Activated T-cell treated with anti-CD3 and anti-CD28 coated beads for 48 hours (primary cell): ENCODE measurements around the gene AMOTL1.
"Not testable (repeated sequence)": the region's sequence is repeated elsewhere in the genome, so short reads cannot be mapped to it uniquely, and the experiment has no call there.

Experiments used
- DNase-seq: peaks from one replicate; pipeline ENCODE4 v3.0.0-alpha.2; 2020; ENCODE audit warnings: low read depth

Gene AMOTL1

DNA sequence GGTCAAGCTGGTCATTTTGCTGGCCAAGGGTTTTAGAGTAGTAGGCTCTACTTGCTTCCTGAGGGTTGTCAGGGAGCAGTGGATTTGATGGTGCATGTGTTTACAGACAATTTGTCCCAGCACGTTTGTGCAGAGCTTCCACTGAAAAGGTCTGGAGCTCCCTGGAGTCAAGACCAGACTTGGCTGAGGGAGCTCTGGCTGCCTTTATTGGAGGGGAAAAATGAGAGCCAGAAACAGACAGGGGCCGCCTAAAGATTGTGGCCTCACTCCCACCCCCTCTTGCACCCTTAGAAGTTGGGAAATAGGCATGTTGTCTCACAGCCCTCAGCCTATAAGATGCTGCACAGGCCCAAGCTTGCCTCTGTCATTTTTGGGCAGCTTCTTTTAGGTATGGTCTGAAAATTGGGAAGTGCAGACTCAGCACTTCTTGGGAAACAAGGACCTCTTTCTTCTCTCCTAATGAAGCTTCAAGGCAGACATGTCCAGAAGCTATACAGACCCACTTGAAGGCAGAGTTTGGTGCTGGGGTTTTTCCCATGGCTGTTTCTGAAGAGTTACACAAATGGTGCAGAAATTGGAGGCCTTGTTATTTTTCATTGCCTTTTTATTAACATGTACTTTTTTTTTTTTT is 55.1 kb downstream of the AMOTL1 start:
- DNase-seq, result no peak

DNA sequence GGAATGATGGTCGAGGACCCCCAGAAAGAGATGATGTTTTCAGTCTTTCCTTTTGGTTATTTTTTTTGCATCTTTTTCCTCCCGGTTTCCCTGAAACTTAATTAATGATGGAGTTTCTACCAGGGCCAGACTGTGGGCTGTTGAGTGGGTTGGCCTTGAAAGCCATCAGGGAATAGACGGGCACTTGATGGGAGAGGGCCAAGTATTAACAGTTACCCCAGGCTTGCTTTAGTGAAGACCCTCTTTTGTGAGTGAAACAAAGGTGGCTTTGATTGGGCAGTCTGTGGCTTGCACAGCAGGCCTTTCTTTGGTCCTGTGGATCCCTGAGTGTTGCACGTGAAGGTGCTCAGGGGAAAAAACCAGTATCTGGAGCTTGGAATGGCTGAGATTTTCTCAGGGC is 56.9 kb downstream of the AMOTL1 start:
- no peak for DNase-seq

DNA sequence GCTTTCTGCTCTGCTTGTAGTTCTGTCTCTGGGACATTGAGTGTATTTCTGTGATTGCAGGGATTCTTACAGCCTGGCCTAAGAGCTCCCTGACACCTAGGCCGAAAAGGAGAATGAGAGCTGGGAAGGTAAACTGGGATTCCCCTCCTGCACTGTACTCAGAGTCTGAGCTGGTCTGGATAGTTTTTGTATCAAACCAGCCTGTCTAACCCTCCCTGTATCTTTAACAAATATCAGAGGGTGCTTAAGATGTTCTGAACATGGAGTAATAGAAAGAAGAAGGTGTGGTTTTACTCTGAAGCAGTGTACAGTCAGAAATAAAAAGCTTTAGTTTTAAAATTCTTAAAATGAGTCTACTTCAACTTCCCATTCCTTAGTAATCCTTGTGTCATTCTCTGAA is 57.3 kb downstream of the AMOTL1 start:
- DNase-seq, result no peak

DNA sequence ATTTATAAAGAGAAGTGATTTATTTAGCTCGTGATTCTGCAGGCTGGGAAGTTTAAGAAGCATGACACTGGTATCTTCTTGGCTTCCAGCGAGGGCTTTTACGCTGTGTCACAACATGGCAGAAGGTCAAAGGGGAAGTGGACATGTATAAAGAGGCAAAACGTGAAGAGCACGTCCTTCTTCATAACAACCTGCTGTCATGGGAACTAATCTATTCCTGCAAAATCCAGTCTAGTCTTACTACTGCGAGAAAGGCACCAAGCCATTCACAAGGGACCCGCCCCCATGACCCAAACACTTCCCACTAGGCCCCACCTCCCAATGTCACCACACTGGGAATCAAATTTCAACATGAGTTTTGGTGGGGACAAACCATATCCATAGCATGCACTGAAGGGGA is 58.3 kb downstream of the AMOTL1 start:
- DNase-seq, result no peak

DNA sequence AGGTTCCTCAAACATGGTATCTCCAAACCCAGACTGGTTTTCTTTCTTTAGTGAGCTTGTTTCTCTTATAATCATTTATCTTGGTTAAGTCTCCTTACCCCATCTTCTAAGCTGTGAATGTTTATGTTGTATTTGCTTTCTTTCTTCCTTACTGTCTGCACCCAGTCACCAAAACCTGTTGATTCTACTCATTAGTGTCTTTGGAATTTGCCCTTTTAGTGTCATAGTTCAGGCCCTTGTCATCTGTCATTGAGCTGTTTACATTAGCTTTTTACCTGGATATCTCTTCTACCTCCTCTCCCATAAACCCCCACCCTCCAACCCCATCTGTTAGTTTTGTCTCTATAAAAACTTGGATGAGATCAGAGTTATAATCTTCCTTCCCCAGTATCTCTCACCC is 59.9 kb downstream of the AMOTL1 start:
- DNase-seq, result no peak

DNA sequence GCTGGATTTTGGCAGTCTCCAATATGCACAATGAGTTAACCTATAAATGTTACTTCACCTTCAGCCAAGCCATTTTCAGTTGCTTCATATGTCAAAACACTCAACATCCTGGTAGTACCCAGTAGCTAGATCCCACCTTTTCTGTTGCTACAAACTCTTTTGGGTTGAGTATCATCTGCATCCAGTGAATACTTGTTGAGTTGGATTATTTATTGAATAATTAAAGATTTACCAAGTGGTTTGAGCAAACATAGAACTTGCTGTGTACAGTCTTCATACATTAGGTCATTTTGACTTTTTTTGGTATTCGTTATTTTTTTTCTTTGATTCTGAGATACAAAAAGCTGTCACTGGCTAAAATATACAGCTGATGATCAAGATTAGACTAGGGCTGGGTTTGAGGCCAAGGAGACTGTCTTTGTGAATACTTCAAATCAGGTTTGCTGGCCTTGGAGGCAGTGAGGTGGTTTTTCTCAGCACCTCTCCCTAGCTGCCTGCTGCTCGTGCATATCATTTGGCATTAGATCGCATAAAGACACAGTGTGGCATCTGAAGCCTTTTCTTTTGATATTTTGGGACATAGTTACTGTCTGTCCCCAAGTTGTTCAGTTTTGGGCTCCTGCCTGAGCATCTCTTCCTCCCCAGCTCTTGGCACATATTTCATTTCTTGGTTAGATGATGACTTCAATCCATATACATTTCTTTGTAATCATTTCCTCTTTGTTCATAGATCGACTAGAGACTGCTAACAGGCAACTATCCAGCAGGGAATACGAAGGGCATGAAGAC is 62.8 kb downstream of the AMOTL1 start:
- no peak for DNase-seq

DNA sequence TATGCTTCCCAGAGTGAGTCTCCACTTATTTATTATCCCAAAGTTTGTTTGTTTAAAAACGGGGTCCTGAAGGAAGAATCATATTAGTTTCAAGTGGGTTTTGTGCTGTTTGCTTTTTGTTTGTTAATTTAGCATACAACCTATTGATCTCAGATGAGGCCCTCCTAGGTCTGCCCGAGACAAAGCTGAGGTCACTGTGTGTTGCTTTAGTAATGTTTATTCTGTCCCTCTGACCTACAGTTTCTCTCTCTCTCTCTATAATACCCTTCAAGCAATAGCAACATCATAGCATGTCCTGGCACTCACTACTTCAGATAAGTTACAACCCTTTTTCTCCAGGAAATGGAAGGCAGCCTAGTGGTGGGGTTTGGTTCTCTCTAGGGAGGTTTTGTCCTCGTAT is 63.4 kb downstream of the AMOTL1 start:
- no peak for DNase-seq

DNA sequence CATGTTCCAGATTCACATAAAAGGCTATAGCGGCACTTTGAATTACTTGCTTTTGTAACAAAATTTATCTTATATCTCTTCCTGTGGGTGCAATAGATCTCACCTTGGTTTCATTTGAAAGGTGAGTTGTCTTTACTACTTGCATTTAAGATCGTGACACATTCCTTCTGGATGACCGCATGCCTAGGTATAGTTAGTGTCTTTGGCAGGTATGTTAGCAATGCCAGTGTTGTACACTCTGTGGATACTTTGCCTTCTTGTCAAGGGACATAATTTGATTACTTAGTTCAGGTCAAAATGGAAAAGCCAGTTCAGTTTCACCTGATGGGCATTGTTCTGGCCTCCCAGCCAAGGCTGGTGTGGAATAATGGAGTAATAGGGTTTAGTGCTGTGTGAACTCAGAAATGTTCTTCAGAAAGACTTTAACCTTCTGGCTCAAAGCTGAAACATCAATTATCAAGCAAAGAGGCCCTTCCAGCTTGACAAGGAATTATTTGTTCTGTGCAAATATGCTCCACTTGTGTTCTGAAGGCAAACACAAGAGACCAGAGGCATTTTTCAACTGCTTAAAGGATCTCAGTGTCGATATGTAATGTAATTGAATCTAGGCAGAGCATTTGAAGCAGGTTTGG is 64.6 kb downstream of the AMOTL1 start:
- DNase-seq, result no peak

DNA sequence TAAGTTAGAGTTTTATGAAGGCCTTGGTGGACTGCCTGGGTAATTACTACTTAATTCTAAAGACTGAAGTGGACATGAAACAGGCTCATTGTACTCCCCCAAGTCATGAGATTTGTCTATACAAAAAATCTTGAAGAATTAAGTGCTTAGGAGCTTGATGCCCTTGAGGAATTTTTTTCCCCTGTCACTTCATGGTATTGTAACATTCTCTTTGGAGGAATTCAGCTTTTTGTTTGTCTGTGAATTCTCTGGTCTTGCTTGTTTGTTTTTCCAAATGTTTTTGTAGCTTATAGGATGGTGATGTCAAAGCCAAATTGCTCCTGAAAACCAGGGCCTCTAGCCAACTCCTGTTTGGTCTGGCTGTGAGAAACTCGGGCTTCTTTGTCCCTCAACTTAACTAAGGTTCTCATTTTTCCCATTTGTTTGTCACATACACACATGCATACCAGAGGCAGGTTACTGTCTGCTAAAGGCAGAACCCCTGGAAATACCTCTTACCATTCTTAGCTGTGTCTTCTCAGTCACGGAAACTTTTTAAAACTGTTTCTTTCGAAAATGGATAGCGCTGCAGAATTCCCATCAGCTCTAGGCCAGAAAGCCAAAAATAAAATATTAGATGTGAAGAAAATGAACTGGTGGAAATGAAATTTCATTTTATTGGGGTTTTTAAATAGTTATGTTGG is 66.9 kb downstream of the AMOTL1 start:
- DNase-seq, result no peak

DNA sequence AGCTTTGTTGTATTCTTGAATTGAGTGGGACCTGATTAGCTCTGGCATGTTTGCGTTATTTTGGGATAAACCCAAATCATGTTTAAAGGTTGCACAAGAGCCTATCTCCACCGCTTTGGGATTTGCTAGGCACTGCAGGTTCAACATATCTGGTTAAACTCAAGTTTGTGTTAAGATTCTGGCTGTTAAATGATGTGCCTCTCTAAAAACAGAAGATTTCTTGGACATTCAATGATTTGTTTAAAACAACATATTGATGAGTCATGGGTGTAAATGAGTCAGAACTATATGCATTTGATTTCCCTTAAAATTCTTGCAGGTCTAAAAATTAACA is 67.4 kb downstream of the AMOTL1 start:
- DNase-seq, result no peak

DNA sequence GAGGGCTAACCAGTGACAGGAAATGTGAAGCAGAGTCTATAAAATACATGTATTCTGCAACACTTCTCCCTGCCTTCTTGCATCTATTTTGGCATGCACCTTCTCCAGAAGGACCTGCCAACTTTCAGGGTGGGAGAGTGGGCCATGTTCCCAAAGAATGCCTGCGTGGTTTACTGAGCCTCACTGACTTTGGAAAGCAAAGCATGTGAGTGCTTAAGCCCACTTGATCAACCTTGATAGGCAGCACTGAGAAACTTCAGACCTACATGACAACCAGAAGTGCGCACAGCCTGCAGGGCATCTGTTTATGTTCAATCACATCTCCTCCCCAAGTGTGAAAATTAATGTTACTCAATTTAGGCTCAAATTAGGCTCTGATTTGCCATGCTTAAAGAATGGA is 69.2 kb downstream of the AMOTL1 start:
- no peak for DNase-seq

DNA sequence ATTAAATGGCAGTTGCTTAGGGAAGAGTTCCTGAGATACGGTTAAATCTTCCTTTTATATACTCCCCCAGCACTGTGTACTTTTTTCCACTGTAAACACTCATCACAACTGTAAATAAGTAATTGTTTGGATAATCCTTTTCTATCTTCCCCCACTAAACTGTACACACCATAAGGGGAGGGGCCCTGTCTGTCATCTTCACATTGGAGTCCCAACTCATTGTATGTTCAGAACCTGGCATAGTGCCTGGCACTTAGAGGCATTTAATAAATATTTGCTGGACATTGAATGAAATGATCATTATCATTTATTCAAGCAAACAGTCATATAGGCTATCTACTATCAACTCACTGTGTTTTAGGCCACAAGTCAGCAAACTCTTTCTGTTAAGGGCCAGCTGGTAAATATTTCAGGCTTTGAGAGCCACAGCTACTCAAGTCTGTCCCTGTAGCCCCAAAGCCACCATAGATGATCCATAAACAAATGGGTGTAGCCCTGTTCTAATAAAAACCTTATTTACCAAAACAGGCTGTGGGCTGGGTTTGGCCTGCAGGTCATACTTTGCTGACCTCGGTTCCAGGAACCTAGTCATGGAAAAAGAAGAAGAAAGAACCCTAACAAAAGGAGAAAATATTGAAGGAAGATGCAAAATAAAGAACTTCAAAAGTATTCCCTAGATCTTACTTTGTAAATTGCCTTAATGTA is 70.0 kb downstream of the AMOTL1 start:
- no peak for DNase-seq

DNA sequence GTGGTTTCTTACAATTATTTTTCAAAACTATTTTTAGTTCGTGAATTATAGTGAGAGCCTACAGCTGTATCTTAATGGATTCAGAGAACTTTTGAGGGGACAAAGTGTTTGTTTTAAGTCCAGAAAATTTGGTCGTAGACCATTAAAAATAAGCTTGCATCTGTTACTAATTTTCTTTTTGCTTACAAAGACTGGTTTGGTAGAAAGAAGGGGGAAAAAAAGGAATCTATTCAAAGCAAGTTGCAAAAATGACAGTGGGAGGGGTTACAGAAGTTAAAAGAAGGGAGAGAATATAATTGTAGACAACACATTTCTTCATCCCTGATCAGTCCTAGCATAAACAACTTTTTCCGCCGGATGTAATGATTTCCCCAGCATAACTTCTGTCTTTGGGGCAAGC is 72.1 kb downstream of the AMOTL1 start:
- no peak for DNase-seq

DNA sequence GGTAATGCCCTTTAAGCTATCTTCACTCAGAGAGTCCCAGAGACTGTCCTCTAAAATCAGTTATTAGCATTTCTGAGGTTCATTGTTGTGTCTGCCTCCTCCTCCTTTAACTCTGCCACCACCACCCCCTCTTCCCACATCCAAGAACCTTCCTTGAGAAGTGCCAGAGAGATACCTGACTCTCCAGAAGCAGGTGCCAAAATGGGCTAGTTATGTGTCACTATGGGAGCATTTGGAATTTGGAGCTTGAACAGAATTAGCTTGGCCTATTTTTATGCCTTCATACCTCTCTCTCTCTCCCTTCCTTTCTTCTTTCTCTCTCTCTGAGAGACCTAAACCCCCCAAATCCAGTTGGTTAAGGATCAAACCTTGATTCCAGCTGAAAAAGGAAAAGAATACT is 75.9 kb downstream of the AMOTL1 start:
- DNase-seq, result no peak

DNA sequence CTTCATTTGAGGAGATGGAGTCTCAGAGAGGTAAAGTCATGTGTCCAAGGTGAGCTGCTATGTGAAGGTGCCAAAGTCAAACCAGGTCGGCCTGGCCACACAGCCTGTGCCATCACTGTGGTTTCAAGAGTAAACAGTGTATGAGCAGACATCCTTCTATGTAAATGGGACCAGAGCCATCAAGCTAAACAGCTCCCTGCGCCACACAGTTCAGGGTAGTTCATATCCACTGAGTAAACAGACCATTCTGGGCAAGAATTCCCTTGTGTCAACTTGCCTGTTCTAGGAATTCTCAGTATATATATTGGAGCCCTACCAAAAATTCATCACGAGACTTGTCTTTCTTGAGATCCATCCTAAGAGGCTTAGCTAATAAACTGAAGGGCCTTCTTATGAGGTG is 77.5 kb downstream of the AMOTL1 start:
- no peak for DNase-seq

DNA sequence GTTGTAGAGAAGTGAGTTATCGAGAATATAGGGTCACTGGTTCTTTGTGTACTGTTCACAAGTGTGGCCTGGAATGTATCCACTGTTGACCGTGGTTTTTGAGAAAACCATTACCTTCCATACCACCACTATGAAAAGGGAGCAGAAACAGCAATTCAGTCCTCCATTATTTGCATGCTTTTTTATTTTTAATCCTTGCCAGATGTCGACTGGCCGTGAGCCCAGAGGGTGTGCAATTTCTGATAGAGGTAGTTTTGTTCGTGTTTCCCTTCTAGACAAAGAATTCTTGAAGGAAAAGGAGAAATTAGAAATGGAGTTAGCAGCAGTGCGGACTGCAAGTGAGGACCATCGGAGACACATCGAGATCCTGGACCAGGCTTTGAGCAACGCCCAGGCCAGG is 81.7 kb downstream of the AMOTL1 start:
- no peak for DNase-seq

DNA sequence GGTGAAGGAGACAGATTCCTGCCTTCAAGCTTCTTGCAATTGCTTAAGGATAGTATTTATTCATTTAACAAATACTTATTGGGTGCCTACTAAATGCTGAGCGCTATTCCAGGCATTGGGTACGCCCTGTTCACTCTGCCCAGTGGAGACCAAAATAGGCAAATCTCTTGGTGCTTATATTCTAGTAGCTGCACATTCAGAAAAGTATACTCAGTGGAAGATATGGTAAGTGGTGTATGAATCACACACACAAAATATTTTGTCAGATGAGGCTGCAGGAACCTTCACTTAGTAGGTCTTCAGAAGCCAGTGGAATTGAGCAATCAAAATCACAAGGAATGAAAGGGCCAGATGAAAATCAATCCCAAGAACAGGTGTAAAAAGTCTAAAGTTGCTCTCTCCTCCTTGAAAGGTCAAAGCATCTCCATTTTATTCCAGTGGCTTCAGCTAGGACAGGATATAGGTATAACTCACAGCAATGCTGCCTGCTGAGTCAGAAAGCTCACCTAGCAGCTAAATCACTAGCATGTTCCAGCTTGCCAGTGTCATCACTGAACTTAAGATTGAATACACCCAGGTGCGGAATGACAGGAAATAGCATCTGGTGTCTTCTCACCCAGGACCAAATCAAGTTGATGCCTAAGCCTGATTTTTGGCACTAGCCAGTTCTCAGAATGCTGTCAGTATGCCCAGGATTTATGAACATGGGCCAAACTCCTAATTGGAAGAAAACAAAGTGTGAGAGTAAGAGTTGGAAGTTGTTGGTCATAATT is 83.9 kb downstream of the AMOTL1 start:
- DNase-seq, result no peak

DNA sequence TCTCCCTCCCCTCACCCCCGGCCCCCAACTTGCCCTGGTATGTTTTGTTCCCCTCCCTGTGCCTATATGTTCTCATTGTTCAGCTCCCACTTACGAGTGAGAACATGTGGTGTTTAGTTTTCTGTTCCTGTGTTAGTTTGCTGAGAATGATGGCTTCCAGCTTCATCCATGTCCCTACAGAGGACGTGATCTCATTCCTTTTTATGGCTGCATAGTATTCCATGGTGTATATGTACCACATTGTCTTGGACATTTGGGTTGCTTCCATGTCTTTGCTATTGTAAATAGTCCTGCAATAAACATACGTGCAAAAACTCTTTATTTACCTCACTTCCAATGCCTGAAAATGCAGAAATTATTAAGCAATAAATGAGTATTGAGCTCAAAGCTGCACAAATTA is 85.1 kb downstream of the AMOTL1 start:
- DNase-seq, result not testable (repeated sequence)

DNA sequence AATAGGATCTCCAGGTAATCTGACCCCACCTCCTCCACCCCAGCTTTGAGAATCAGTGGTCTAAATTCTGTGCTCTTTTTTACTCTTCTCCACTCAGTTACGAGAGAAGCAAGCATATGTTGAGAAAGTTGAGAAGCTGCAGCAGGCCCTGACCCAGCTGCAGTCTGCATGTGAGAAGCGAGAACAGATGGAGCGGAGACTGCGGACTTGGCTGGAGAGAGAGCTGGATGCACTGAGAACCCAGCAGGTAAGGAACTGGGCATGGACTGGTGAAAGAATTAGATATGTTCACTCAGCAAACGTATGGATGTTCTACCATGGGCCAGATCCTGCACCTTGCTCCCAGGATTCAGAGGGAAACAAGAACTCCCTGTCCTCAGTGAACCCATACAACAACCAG is 85.7 kb downstream of the AMOTL1 start:
- no peak for DNase-seq

DNA sequence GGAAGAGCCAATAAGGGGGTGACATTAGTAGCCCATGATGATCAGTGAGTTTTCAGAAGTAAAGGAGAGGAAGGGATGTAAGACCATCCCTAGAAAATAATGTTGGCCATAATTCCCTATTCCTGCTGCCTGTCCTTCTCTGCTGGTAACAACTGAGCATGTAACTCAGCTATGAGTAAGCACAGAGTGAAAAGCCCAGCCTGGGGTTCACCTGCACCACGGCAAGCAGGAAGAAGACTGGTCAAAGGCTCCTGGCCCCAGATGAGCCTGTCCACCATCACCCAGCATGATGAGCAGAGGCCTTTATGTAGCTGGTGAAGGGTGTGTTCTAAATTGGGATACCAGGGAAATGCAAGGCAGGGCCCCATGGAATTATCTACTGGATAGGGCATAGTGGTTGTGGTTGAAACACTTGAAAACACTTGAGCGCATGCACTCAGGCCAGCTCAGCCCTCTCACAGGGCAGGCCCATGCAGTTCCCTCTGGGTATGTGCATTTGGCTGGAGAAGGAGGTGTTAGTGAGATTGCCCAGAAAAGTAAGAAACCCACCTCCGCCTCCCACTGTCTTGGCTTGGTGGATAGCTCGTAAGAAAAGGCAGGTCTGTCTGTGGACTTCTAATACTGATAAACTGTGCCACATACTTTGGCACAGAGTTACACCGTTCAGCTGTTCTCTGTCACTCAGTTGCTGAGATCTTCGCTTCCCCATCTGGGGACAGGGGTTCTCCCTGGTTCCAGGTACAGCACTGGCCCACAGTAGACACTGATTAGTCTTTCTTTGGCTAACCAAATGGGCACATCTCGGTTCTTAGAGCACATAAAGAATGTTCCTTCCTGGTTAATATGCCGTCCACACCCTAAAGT is 86.8 kb downstream of the AMOTL1 start:
- DNase-seq, result no peak

DNA sequence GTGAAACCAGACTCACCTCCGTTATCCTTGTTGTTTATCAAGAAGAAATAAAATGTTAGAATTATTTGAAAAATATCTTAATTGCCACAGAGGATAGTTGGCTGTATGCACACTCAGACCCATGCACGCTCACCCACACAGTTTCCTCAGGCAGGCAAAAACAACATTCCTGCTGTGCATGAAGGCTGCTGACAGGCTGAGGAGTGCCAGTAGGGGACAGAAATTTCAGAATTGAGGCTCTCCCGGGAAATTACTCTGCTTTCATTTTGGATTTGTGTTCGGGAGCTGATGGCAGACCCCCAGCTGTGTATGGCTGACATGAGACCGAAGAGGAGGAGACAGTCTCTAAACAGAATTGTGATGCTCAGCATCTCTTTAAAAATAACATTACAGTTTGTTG is 87.5 kb downstream of the AMOTL1 start:
- no peak for DNase-seq
